ENCODE measurements around the gene PCYT2. TPM values are rescaled to one million over a fixed set of nuclear protein-coding genes. Genes with fewer than 3 reads are reported as not detected.

Gene PCYT2
- total and polyA plus RNA-seq, 9 of the 15 experiments (the other 6 are each of a cell fraction or from before 2014, with no cell fraction given), result 0.92 to 134 (median 82.5) TPM

DNA sequence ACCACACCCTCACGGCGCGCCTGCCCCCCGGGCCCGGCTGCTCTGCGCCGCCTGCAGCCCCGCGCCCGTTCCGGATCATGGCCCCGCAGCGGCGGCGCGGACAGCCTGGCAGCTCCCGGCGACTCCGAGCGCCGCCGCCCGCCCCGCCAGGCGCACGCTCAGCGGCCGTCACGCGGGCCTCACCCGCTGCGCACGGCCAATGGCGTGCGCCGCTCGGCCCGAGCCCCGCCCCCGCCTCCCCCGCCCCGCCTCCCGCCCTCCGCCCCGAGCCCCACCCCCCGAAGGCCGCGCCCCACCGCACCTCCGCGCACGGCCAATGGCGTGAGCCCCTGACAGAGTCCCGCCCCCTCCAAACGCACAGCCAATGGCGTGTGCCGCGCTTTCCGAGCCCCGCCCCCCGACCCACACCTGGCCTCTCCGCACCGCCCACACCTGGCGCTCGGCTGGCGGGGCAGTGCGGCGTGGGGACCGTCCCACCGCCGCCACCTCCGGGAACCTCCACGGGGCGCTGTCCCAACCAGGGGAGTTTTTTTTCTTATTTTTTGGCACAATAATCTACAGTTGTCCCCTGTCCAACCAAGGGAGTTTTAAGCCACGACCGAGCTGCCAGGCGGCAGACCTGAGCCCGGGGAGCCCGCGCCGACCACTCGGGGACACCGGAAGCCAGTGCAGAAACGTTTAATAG is at the start of gene PCYT2 (continued):
- peak; percentile 5 for TF ChIP-seq SAP30 (IDR thresholded peaks at IDR 0.05; ENCODE audit: borderline replicate concordance, insufficient read depth, low read depth, low read length, poor library complexity, severe bottlenecking)
- no peak for TF ChIP-seq SIRT6 (IDR thresholded peaks at IDR 0.05; ENCODE audit: low read depth, low read length)
- no peak for TF ChIP-seq TCFL5 (CRISPR knock-in tag; conservative IDR thresholded peaks at IDR 0.05)
- no peak for TF ChIP-seq ETV6 (IDR thresholded peaks at IDR 0.05; ENCODE audit: borderline replicate concordance in 1 of 2, low read depth in 2 of 2, low read length in 1 of 2)
- TF ChIP-seq ETV6 (CRISPR knock-in tag; IDR thresholded peaks at IDR 0.05; ENCODE audit: borderline replicate concordance), result no peak
- peak; percentile 38 for TF ChIP-seq FIP1L1 (IDR thresholded peaks at IDR 0.05; ENCODE audit: low read depth, low read length, poor library complexity, severe bottlenecking)
- no peak for TF ChIP-seq HCFC1 (IDR thresholded peaks at IDR 0.05; ENCODE audit: low read depth, low read length)
- no peak for TF ChIP-seq GATAD2A (IDR thresholded peaks at IDR 0.05)
- TF ChIP-seq, protein P1, sequence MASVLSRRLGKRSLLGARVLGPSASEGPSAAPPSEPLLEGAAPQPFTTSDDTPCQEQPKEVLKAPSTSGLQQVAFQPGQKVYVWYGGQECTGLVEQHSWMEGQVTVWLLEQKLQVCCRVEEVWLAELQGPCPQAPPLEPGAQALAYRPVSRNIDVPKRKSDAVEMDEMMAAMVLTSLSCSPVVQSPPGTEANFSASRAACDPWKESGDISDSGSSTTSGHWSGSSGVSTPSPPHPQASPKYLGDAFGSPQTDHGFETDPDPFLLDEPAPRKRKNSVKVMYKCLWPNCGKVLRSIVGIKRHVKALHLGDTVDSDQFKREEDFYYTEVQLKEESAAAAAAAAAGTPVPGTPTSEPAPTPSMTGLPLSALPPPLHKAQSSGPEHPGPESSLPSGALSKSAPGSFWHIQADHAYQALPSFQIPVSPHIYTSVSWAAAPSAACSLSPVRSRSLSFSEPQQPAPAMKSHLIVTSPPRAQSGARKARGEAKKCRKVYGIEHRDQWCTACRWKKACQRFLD (CRISPR knock-in tag; IDR thresholded peaks at IDR 0.05), result no peak
- TF ChIP-seq SUPT5H (IDR thresholded peaks at IDR 0.05), result peak; percentile 44; the same call in 1 of the 2 replicates
- TF ChIP-seq, protein P2, sequence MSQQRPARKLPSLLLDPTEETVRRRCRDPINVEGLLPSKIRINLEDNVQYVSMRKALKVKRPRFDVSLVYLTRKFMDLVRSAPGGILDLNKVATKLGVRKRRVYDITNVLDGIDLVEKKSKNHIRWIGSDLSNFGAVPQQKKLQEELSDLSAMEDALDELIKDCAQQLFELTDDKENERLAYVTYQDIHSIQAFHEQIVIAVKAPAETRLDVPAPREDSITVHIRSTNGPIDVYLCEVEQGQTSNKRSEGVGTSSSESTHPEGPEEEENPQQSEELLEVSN (IDR thresholded peaks at IDR 0.05; ENCODE audit: borderline replicate concordance in 1 of 2, extremely low read depth in 1 of 2, insufficient read depth in 1 of 2, insufficient read length in 1 of 2, low read depth in 1 of 2, low read length in 1 of 2, poor library complexity in 1 of 2, severe bottlenecking in 1 of 2), result peak in 1 of 2 experiments; percentile 51
- peak; percentile 44; the same call in 1 of the 2 replicates for TF ChIP-seq MBD2 (IDR thresholded peaks at IDR 0.05; ENCODE audit: borderline replicate concordance, low read depth)
- TF ChIP-seq, protein P3, sequence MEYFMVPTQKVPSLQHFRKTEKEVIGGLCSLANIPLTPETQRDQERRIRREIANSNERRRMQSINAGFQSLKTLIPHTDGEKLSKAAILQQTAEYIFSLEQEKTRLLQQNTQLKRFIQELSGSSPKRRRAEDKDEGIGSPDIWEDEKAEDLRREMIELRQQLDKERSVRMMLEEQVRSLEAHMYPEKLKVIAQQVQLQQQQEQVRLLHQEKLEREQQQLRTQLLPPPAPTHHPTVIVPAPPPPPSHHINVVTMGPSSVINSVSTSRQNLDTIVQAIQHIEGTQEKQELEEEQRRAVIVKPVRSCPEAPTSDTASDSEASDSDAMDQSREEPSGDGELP (CRISPR knock-in tag; IDR thresholded peaks at IDR 0.05; ENCODE audit: borderline replicate concordance), result peak; percentile 69; the same call in 1 of the 2 replicates
- peak; percentile 63 for TF ChIP-seq PCBP1 (IDR thresholded peaks at IDR 0.05; ENCODE audit: low read depth, low read length, poor library complexity, severe bottlenecking)
- TF ChIP-seq PHF8 (IDR thresholded peaks at IDR 0.05; ENCODE audit: borderline replicate concordance, low read length), result peak; percentile 44; the same call in 1 of the 2 replicates
- 0 out of 2 replicates have a peak, but pooled peaks have one; percentile 15 for TF ChIP-seq SP1 (CRISPR knock-in tag; IDR thresholded peaks at IDR 0.05)
- TF ChIP-seq HEY1 (CRISPR knock-in tag; IDR thresholded peaks at IDR 0.05; ENCODE audit: borderline replicate concordance), result no peak
- TF ChIP-seq CBFA2T3 (IDR thresholded peaks at IDR 0.05), result no peak
- TF ChIP-seq POLR2AphosphoS2 (IDR thresholded peaks at IDR 0.05; ENCODE audit: low read length), result peak; percentile 90
- no peak for TF ChIP-seq GABPB1 (CRISPR knock-in tag; IDR thresholded peaks at IDR 0.05)
- TF ChIP-seq ZNF384 (IDR thresholded peaks at IDR 0.05; ENCODE audit: low read depth, low read length), result 0 out of 2 replicates have a peak, but pooled peaks have one; percentile 25
- no peak for TF ChIP-seq ZFX (CRISPR knock-in tag; IDR thresholded peaks at IDR 0.05)
- TF ChIP-seq EGR1 (conservative IDR thresholded peaks at IDR 0.05), result peak; percentile 60
- TF ChIP-seq ELF2 (CRISPR knock-in tag; IDR thresholded peaks at IDR 0.05), result 0 out of 2 replicates have a peak, but pooled peaks have one; percentile 23
- TF ChIP-seq CXXC5 (CRISPR knock-in tag; IDR thresholded peaks at IDR 0.05), result peak; percentile 60
- no peak for TF ChIP-seq CBFB (CRISPR knock-in tag; IDR thresholded peaks at IDR 0.05)
- peak; percentile 73 for TF ChIP-seq ZEB2 (IDR thresholded peaks at IDR 0.05)
